Measurements from ENCODE around the gene DHRS12.

The DHRS12 gene

DNA sequence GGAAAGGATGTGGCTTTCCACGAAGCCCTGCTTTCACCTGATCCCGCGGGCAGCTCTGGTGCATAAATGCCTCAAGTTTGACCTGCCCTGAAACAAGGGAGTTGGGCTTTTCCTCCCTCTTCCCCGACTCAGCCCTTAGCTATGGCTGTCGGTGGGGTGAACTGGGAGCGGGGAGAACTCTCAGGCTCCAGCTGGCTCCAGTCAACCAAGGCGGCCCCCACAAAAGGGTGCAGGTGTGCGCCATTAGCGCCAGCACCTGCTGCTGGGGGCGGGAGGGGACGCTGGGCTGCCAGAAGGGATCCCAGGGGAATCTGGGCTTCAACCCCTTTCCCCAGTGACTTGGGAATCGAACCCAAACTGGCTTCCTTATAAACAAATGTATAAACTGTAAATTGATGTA is 7.1 kb upstream of the DHRS12 start:
- no peak for DNase-seq (ENCODE audit: low read depth, low spot score)

GRCh38 chr13:51808811-51809210 is 4.8 kb upstream of the DHRS12 start:
- DNase-seq (ENCODE audit: low read depth, low spot score), result no peak

GRCh38 chr13:51807041-51807440 is 3.1 kb upstream of the DHRS12 start:
- no peak for DNase-seq (ENCODE audit: low read depth, low spot score)

- DNase-seq (ENCODE audit: low read depth, low spot score), result no peak
These were observed 2.6 kb upstream of the DHRS12 start for GRCh38 chr13:51806566-51806965.

- no peak for DNase-seq (ENCODE audit: low read depth, low spot score)
These were observed 2.0 kb upstream of the DHRS12 start for GRCh38 chr13:51805925-51806324.

- DNase-seq (ENCODE audit: low read depth, low spot score), result no peak
These were observed 1.4 kb upstream of the DHRS12 start for GRCh38 chr13:51805313-51805712.

DNA sequence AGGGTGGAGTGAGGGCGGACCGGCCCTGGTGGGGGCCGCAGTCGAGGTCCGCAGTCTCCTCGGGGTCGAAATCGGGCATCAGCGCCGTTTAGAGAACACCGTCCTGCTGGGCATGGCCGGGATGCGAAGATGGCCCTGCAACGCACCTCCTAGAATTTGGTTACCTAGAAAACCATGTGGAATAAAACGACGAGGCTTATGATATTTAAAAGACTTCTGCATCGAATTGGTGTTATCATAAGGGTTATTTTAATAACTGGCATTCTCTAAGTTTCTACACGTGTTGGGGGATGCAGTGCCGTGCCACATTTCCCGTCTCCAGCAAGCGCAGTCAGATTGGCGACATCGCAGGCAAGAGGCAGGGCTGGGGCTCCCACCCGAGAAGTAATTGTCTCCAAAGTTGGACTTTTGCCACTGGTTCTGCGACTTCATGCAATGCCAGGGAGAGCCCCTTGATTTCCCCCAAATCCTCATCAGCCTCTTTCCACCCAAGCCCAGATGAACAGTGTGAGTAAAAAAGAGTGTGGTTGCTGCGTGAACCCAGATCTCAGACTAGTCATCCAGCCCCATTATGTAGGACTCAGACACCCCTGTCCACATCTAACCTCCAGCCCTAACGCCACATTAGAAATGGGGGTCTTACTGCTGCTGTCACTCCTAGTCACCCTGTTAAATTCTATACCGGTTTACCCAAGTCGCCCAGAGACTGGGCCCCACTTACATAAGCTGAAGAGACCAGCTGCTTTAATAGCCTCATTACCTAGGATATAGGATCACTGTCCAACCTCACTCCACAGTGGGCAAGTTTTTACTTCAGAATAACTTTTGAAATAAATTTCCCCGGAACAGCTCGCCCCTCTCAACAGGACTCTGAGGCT is 571 bp upstream of the DHRS12 start:
- DNase-seq (ENCODE audit: low read depth, low spot score), result no peak

DNA sequence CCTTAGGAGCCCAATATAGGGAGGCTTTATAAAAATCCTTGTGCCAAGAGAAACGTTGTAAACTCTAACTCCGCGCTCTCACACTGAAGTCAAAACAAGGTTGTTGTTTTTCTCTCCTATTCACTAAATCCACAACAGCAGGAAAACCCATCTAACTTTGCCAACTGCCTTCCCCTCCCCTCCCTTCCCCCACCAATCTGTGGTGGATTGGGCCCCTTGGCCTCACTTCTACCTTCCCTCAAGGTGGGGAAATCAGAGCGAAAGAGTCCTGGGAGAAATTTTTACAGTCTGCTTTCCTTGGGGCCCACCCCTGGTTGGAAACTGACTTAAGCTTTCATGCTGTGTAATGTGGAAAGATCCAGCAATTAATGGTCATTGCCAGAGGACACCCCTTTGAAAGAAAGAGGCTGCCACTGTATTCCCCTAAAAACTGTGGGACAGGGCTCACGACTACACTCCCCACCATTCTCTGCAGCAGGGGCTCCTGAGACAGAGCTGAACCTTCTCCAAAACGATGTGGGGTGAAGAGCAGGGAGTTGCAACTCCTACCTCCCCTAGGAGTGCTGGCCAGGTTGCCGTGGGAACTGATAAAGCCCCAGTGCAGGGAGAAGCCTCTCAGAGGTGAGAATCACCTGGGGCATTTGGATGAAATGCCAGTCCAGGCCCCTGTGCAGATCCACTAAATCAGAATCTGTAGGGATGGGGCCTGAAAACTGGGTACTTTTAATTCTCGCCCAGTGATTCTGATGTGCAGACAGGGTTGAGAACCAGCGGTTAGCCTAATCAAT is 1.1 kb downstream of the DHRS12 start:
- DNase-seq (ENCODE audit: low read depth, low spot score), result no peak

- no peak for DNase-seq (ENCODE audit: low read depth, low spot score)
These were observed 2.3 kb downstream of the DHRS12 start for GRCh38 chr13:51801631-51802099.

DNA sequence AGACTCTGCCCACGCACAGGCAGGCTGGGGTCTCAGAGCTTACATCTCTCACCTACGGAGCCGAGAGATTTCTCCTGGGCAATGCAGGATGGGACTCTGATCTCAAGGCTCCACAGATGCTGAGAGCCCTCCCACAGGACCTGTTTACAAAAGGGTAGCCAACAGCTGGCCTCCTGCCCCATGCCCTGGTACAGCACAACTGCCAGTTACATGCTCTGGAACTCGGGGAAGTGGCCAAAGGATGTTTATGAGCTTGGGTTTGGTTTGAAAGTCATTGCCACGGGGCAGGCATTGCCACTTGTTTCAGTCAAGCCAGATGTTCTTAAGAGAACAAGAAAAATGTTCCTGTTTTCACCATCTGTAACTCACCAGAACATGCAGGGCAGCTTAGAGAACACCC is 3.5 kb downstream of the DHRS12 start:
- DNase-seq (ENCODE audit: low read depth, low spot score), result no peak

GRCh38 chr13:51799261-51799660 is 4.7 kb downstream of the DHRS12 start:
- DNase-seq (ENCODE audit: low read depth, low spot score), result no peak

- DNase-seq (ENCODE audit: low read depth, low spot score), result no peak
These were observed 6.1 kb downstream of the DHRS12 start for GRCh38 chr13:51797664-51798488.

- DNase-seq (ENCODE audit: low read depth, low spot score), result no peak
These were observed 7.4 kb downstream of the DHRS12 start for GRCh38 chr13:51796546-51796945.

GRCh38 chr13:51795419-51795818 is 8.5 kb downstream of the DHRS12 start:
- no peak for DNase-seq (ENCODE audit: low read depth, low spot score)

GRCh38 chr13:51794964-51795363 is 9.0 kb downstream of the DHRS12 start:
- DNase-seq (ENCODE audit: low read depth, low spot score), result no peak

GRCh38 chr13:51793570-51794271 is 10.2 kb downstream of the DHRS12 start:
- no peak for DNase-seq (ENCODE audit: low read depth, low spot score)

GRCh38 chr13:51786425-51787265 is 17.3 kb downstream of the DHRS12 start:
- no peak for DNase-seq (ENCODE audit: low read depth, low spot score)

GRCh38 chr13:51785712-51786424 is 18.1 kb downstream of the DHRS12 start:
- no peak for DNase-seq (ENCODE audit: low read depth, low spot score)

GRCh38 chr13:51784097-51784496 is 19.9 kb downstream of the DHRS12 start:
- DNase-seq (ENCODE audit: low read depth, low spot score), result no peak

All from smooth muscle cell of the brain vasculature (primary cell).